Panc1 (cell line): ENCODE results near the gene NLRP11.

Experiments used
- CTCF ChIP-seq: fragments of 450-650 bp; IDR thresholded peaks from 2 replicates; pipeline ENCODE4 v1.5.1; 2017; ENCODE audit warnings: mild to moderate bottlenecking
- REST ChIP-seq, 2 experiments: IDR thresholded peaks; 2 replicates each; pipeline ENCODE4 v1.6.1; 2011 to 2012; ENCODE audit warnings: low read depth in 2 of 2, control low read depth in 1 of 2, low read length in 1 of 2, mild to moderate bottlenecking in 1 of 2, moderate library complexity in 1 of 2; ENCODE audit not compliant: insufficient read depth in 1 of 2
- SIN3A ChIP-seq: IDR thresholded peaks from 2 replicates; pipeline ENCODE4 v1.6.1; 2012; ENCODE audit warnings: low read depth, mild to moderate bottlenecking, low read length, moderate library complexity, borderline replicate concordance; ENCODE audit not compliant: insufficient read depth
- TCF7L2 ChIP-seq: IDR thresholded peaks from 2 replicates; pipeline ENCODE4 v1.6.1; 2011; ENCODE audit warnings: mild to moderate bottlenecking, low read depth, low read length, inconsistent platforms

- TF ChIP-seq CTCF (no peak), SIN3A (no peak), TCF7L2 (no peak), REST (IDR thresholded peaks at IDR 0.05; ENCODE audit: insufficient read depth in 1 of 2, low read depth in 2 of 2, low read length in 1 of 2) (no peak)
Measured at GRCh38 chr19:55836340-55836739, 4.5 kb upstream of the NLRP11 start, which contains the start of gene NLRP4.
